GM19035 (cell line): ENCODE data around the gene PNRC2.
"Not testable (repeated sequence)": the region's sequence is repeated elsewhere in the genome, so short reads cannot be mapped to it uniquely, and the experiment has no call there.

ENCODE experiments used
- ATAC-seq: cut with Tn5 transposase; IDR thresholded peaks from one replicate; pipeline ENCODE4 v1.9.1; 2021; ENCODE audit not compliant: unreplicated experiment

Gene PNRC2

DNA sequence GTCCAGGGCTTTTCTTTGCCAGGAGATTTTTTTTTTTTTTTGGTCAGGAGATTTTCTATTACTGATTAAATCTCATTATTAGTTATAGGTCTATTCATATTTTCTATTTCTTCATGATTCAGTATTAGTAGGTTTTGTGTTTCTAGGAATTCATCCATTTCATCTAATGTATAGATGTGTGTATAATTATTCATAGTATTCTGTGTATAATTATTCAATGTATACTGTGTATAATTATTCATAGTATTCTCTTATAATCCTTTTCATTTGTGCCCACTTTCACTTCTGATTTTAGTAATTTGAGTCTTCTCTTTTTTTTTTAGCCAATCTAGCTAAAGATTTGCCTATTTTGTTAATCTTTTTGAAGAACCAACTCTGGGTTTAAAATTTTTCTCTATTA is 12.3 kb upstream of the PNRC2 start:
- ATAC-seq = no peak

- no peak for ATAC-seq
Observed at GRCh38 chr1:23953020-23953419, 6.6 kb upstream of the PNRC2 start.

GRCh38 chr1:23957096-23957495 is 2.5 kb upstream of the PNRC2 start:
- ATAC-seq = no peak

DNA sequence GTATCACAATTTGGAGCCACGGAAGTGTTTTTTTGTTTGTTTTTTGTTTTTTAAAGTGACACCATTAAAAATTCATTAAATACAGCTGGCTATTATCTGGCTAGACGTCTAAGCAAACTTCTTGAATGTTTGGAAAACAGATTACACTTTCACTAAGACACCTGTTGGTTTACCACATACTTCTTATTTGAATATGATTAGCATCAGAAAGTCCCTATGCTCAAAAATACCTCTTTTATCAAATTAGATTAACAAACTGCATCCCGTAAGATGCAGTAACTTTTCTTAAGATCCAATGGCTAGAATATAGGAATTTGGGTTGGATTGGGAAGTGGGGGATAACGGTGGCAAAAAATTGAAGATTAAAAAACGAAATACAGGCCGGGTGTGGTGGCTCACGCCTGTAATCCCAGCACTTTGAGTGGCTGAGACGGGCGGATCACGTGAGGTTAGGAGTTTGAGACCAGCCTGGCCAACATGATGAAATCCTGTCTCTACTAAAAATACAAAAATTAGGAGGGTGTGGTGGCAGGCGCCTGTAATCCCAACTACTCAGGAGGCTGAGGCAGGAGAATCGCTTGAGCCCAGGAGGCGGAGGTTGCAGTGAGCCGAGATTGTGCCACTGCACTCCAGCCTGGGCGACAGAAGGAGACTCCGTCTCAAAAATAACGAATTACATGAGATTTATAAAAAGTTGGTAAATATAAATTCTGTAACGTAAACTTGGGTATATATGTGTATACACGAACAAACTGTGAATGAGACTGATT is 1.4 kb upstream of the PNRC2 start:
- not testable (repeated sequence) for ATAC-seq

GRCh38 chr1:23958810-23959460 is 693 bp upstream of the PNRC2 start:
- peak; percentile 63 for ATAC-seq

DNA sequence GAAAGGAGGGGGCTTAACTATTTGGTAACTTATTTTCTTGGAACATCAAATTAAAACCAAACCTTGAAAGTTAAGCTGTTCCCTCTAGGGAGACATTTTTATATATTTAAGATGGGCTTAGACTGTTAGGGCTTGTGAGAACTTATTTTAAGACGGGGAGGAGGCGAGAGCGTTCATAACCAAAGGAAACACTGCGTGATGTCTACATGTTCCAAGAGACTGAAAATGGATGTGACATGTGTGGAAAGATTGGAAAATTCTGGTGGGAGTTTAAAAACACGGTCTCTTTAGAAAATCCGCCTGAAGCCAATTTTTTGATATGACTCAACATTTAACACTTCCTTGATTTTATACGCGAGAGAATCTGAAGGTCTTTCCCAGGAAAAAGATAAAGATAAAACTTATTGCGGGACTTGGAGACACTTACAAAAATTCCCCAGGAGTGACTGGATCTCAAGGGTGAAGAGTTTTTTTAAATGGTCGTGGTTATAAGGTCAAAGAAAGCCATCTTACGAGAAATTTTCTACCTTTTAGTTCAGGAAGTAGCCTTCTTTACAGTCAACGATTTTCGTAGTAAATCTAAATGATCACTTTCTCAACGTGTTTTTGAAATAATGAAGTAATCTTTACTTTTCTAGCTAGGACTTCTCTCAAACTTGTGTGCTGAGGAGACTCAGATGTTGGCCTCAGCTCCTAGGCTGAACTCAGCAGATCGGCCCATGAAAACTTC is 828 bp downstream of the PNRC2 start:
- ATAC-seq = no peak

DNA sequence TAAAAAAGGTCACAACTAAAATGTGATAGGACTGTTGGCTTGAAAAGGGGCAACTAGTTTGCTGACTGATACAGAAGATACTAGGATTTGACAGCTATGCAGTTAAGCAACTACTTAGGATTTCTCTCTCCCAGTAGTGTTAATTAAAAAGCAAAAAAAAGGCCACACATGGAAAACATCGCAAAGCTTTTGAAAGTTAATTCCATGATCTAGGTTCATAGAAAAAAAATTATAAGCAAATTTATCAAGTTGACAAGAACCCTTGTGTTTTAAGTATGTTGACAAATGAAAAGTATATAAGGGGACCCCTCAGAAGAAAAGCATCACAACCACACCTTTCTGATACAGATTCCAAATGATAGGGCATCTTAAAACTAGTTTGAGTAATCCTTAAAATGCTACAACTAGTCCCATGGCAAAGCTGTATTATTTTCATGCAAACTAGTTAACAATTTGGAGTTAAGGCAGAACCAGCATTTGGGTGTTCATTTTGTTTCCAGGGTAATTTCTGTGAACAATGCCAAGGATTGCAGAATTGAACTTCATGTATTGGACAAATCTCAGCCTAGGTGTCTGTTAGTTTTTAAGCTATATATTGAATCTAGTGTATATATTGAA is 4.1 kb downstream of the PNRC2 start:
- ATAC-seq = no peak

GRCh38 chr1:23964235-23964668 is 4.6 kb downstream of the PNRC2 start:
- no peak for ATAC-seq

GRCh38 chr1:23964790-23965740 is 5.4 kb downstream of the PNRC2 start:
- no peak for ATAC-seq

DNA sequence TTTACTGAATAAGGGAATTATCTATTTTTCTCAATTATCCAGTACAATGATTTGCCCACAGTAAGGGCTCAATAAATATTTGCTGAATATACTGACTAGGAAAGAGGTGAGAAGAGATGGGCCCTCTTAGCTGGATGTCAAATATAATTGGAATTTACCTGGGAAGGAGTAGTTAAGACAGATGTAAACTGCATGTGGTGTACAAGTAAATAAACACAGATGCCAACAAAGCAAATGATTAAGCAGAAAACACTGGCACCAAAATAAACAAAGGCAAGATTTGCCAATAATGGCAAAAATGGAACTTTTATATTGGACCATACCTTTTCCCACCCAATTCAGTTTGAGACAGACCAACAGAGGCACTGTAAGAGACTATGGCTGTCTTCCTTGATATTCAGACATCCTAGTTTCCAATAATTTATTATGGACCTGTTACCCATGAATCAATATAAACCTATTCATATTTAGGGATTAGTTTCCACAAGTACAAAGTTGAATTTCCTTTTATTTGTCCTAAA is 7.4 kb downstream of the PNRC2 start:
- no peak for ATAC-seq

DNA sequence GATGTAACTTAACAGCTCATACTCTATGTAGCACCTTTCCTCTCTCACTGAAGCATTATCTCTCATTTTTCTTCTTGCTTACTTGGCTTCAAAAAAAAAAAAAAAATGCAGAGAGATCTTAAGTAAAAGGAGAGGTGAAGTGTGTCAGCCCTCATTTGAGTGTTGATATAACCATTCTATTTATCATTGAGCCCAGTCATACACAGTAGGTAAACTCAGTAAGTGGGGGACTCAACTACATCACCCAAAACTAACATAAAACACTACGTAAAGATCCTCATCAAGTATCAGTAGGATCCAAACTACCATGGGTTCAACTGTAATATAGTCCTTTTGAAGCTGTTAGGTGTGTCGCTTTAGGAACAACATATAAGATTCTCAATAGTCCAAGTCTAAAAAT is 8.2 kb downstream of the PNRC2 start:
- ATAC-seq = no peak

GRCh38 chr1:23977187-23977853 is 17.7 kb downstream of the PNRC2 start:
- no peak for ATAC-seq

- no peak for ATAC-seq
Observed at GRCh38 chr1:23977854-23978191, 18.2 kb downstream of the PNRC2 start.

- no peak for ATAC-seq
Observed at GRCh38 chr1:23978805-23979204, 19.2 kb downstream of the PNRC2 start.

DNA sequence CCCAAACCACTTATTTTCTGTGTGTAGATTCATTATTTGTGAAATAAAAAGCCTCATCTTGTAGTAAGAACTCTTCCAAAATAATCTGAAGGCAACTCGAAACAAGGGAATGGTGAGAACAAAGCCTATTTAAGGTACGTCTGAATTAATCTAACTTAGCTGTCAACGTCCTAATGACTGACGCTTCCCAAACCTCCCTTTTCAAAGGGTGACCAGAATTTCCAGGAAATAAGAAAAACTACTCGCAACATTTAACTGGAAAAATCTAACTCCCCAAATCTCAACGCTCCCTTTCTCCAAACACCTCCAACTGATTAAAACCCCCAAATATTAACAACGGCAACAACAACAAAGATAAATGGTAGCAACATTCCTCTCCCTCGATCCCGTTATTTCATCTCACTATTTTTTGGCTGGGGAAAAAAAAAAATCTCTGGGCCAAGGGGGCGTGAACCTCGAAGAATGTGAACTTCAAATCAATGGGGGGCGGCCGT is 19.8 kb downstream of the PNRC2 start:
- no peak for ATAC-seq

GRCh38 chr1:23979881-23980727 is 20.5 kb downstream of the PNRC2 start, which contains the start of gene SRSF10:
Gene SRSF10 (minus strand): TSS chr1:23980327. CDS start chr1:23980255, 72 bp downstream.
- peak; percentile 93 for ATAC-seq

DNA sequence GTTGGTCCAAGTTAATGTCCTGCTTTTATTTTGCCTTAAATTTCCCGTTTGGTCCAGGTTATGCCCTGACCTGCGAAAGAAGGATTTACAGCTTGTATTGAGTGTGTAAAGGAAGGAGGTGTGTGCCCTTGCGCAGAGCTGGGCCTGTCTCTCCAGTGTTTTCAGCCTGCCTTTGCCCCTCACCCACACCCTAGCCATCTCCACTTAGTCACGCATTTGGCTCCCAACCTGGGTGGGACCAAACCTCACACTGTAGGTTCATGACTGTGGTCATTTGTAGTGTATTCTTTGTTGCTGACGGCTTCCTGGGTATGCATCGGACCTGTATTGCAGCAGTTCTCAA is 21.1 kb downstream of the PNRC2 start:
- no peak for ATAC-seq

DNA sequence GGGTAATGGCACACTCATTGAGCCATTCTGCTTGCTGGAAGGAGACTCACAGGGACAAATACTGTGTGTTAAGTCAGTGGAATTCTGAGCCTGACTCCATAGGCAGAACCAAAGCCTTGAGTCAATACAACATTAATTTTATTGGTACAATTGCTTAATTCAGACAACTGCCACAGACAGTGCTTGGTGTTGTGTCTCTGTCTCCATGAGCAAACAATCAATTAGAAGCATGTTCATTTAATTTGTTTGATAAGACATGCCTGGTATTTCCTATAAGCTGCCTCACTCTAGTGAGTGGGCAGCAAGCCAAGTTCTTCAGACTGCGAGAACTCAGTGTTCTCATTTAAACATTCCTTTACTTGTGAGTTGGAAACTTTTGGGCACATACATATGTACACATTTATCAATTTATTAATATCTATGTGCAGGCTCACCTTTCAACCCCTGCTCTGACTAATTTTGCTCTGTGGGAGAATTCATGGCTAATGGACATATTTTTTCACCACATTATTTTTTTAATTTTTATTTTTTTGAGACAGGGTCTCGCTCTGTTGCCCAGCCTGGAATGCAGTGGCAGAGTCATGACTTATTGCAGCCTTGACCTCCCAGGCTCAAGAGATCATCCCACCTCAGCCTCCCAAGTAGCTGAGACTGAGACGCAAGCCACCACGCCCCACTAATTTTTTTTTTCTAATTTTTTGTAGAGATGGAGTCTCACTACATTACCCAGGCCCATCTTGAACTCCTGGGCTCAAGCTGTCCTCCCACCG is 25.0 kb downstream of the PNRC2 start:
- ATAC-seq = no peak
